RWPE1 (cell line): ENCODE data around the gene GRB7.
"Not testable (repeated sequence)": the region's sequence is repeated elsewhere in the genome, so short reads cannot be mapped to it uniquely, and the experiment has no call there.

Experiments
- CTCF ChIA-PET: fragments of 350-600 bp; sonication (Branson Sonifier 250); formaldehyde crosslinking; extraction: SDS; loops from one replicate; lab custom pipeline; 2021; lab: Yijun Ruan, JAX
- POLR2A ChIA-PET: fragments of 400-600 bp; formaldehyde crosslinking; extraction: SDS; loops from one replicate; lab custom pipeline; 2020; ENCODE audit warnings: antibody characterized with exemption; ENCODE audit not compliant: low non-redundant PET; lab: Yijun Ruan, JAX
- DNase-seq: peaks from one replicate; pipeline ENCODE4 v3.0.0; 2012; ENCODE audit warnings: low spot score
- H3K27ac ChIP-seq: fragments of 450-650 bp; 2 replicates; pipeline ENCODE4 v1.5.1; 2017
- TF ChIP-seq, protein P1 (sequence below): fragments of 450-650 bp; conservative IDR thresholded peaks from 2 replicates; pipeline ENCODE4 v1.5.1; 2017; ENCODE audit warnings: low read depth, mild to moderate bottlenecking

The GRB7 gene

DNA sequence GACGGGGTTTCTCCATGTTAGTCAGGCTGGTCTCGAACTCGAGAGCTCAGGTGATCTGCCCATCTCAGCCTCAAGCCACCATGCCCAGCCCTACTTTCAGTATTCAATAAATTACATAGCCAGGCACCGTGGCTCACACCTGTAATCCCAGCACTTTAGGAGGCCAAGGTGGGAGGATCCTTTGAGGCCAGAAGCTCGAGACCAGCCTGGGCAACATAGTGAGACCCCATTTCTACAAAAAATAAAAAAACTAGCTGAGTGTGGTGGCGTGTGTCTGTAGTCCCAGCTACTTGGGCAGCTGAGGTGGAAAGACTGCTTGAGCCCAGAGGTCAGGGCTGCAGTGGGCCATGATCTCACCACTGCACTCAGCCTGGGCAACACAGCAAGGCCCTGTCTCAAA, 15.6 kb upstream of the GRB7 start:
- ChIA-PET CTCF (interaction anchor here (0.7 to 1.0 kb wide), 2 partner anchors 205 to 288 kb away, joined by 3 read pairs; partner anchors contain the start of genes LRRC3C and ORMDL3), POLR2A (no interaction called here)
- DNase-seq, result no peak
- H3K27ac ChIP-seq, result no peak overlapping the region
- TF ChIP-seq, protein P1, sequence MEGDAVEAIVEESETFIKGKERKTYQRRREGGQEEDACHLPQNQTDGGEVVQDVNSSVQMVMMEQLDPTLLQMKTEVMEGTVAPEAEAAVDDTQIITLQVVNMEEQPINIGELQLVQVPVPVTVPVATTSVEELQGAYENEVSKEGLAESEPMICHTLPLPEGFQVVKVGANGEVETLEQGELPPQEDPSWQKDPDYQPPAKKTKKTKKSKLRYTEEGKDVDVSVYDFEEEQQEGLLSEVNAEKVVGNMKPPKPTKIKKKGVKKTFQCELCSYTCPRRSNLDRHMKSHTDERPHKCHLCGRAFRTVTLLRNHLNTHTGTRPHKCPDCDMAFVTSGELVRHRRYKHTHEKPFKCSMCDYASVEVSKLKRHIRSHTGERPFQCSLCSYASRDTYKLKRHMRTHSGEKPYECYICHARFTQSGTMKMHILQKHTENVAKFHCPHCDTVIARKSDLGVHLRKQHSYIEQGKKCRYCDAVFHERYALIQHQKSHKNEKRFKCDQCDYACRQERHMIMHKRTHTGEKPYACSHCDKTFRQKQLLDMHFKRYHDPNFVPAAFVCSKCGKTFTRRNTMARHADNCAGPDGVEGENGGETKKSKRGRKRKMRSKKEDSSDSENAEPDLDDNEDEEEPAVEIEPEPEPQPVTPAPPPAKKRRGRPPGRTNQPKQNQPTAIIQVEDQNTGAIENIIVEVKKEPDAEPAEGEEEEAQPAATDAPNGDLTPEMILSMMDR, result no peak

DNA sequence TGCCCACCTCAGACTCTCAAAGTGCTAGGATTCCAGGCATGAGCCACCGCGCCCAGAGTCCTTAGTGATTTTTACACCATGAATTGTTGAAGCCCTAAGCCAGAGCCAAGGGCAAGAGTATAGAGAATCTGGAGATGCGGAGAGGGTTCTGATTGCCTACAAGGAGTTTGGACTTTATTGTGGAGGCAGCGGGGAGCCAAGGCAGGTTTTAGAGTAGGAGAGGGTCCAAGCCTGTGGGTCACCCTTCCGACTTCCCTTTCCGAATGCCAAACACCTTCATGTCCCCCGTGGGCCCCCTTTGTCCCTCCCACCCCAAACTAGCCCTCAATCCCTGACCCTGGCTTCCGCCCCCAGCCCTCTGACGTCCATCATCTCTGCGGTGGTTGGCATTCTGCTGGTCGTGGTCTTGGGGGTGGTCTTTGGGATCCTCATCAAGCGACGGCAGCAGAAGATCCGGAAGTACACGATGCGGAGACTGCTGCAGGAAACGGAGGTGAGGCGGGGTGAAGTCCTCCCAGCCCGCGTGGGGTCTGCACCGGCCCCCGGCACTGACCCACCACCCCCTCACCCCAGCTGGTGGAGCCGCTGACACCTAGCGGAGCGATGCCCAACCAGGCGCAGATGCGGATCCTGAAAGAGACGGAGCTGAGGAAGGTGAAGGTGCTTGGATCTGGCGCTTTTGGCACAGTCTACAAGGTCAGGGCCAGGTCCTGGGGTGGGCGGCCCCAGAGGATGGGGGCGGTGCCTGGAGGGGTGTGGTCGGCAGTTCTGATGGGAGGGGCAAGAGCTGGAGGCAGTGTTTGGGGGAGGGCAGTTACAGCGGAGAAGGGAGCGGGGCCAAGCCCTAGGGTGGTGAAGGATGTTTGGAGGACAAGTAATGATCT, 14.5 kb upstream of the GRB7 start:
- H3K27ac ChIP-seq, result 0 out of 2 replicates have a peak overlapping the region, but pooled peaks have one; percentile 13
- POLR2A ChIA-PET, result interaction anchor here (0.5 kb wide), 1 partner anchor 390 kb away, joined by 4 read pairs; no protein-coding TSS in a partner anchor
- CTCF ChIA-PET, result interaction anchor here (1.0 kb wide), 1 partner anchor 204 kb away, joined by 3 read pairs; the partner anchor contains the start of genes LRRC3C and ORMDL3
- no peak for DNase-seq
- TF ChIP-seq, protein P1, result no peak

- ChIA-PET POLR2A (no interaction called here), CTCF (no interaction called here)
- TF ChIP-seq, protein P1, result no peak
- no peak for DNase-seq
- no peak overlapping the region for H3K27ac ChIP-seq
These were observed 13.0 kb upstream of the GRB7 start for GRCh38 chr17:39724731-39725130.

DNA sequence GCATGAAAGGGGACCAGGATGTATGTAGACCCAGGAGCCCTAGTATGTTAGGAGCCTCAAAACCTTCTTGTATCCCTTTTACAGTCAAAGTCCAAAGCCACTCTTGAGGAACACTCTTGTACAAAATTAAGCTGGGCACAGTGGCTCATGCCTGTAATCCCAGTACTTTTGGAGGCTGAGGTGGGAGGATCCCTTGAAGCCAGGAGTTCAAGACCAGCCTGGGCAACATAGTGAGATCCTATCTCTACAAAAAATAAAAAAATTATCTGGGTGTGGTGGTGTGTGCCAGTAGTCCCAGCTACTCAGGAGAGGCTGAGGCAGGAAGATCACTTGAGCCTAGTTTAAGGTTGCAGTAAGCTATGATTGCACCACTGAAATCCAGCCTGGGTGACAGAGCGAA, 11.8 kb upstream of the GRB7 start:
- POLR2A ChIA-PET, CTCF ChIA-PET, DNase-seq: not testable (repeated sequence)
- peak overlapping the region; percentile 23 for H3K27ac ChIP-seq

DNA sequence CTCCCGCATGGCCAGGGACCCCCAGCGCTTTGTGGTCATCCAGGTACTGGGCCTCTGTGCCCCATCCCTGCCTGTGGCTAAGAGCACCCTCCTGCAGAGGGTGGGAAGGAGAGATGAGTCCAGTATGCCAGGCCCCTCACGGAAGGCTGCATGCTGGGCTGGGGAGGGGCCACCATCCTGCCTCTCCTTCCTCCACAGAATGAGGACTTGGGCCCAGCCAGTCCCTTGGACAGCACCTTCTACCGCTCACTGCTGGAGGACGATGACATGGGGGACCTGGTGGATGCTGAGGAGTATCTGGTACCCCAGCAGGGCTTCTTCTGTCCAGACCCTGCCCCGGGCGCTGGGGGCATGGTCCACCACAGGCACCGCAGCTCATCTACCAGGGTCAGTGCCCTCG, 11.1 kb upstream of the GRB7 start:
- CTCF ChIA-PET, result no interaction called here
- DNase-seq, result no peak
- TF ChIP-seq, protein P1, result no peak
- POLR2A ChIA-PET, result no interaction called here
- H3K27ac ChIP-seq, result peak overlapping the region; percentile 6; the same call in 1 of the 2 replicates

DNA sequence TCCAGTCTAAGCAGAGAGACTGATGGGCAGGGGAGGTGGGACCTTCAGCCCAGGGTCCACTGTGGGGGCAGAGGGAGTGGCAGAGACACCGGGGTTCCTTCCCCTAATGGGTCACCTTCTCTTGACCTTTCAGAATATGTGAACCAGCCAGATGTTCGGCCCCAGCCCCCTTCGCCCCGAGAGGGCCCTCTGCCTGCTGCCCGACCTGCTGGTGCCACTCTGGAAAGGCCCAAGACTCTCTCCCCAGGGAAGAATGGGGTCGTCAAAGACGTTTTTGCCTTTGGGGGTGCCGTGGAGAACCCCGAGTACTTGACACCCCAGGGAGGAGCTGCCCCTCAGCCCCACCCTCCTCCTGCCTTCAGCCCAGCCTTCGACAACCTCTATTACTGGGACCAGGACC, 10.2 kb upstream of the GRB7 start:
- peak overlapping the region; percentile 12; the same call in 1 of the 2 replicates for H3K27ac ChIP-seq
- TF ChIP-seq, protein P1, result no peak
- no peak for DNase-seq
- ChIA-PET CTCF (no interaction called here), POLR2A (no interaction called here)
